Chondrocyte (in vitro differentiated cells): ENCODE results near the gene NUP85. TPM values are rescaled to one million over a fixed set of nuclear protein-coding genes. Genes with fewer than 3 reads are reported as not detected.

Source experiments
- DNase-seq: peaks from one replicate; pipeline ENCODE4 v3.0.0; 2021; ENCODE audit warnings: mixed read lengths, low spot score
- H3K27ac Mint-ChIP-seq: one replicate; pipeline ENCODE4 v1.8.0; 2021; ENCODE audit warnings: mild to moderate bottlenecking, moderate library complexity, mixed read lengths; ENCODE audit not compliant: unreplicated experiment
- H3K27me3 Mint-ChIP-seq: 2 replicates; pipeline ENCODE4 v1.8.0; 2021; ENCODE audit warnings: low read depth, mixed read lengths
- H3K36me3 Mint-ChIP-seq: 2 replicates; pipeline ENCODE4 v1.8.0; 2021; ENCODE audit warnings: low read depth, mixed read lengths
- H3K4me1 Mint-ChIP-seq: 2 replicates; pipeline ENCODE4 v1.8.0; 2021; ENCODE audit warnings: low read depth, mild to moderate bottlenecking, mixed read lengths
- H3K4me3 Mint-ChIP-seq: one replicate; pipeline ENCODE4 v1.8.0; 2021; ENCODE audit warnings: mild to moderate bottlenecking, moderate library complexity, mixed read lengths; ENCODE audit not compliant: unreplicated experiment
- H3K9me3 Mint-ChIP-seq: 2 replicates; pipeline ENCODE4 v1.8.0; 2021; ENCODE audit warnings: low read depth, mixed read lengths
- CTCF ChIP-seq: fragments of 200-600 bp; sonication (generic); IDR thresholded peaks from 2 replicates; pipeline ENCODE4 v1.5.0; 2021; ENCODE audit warnings: antibody characterized with exemption, mild to moderate bottlenecking, moderate library complexity
- total RNA-seq: library from RNA; stranded (reverse); gene quantifications from 3 replicates; pipeline ENCODE4 v1.2.1, GENCODE V29; 2021

Gene NUP85
- total RNA-seq, 1 donor from 2014 or later, result 41.3 TPM

GRCh38 chr17:75231741-75232464 lies 26.4 kb downstream of the NUP85 start:
- Mint-ChIP-seq H3K27ac (no peak overlapping the region), H3K36me3 (peaks cover 26% of the 10 kb centered on the region), H3K4me1 (no peaks in the 10 kb centered on the region), H3K27me3 (no peaks in the 10 kb centered on the region), H3K4me3 (no peak overlapping the region), H3K9me3 (no peaks in the 10 kb centered on the region)
- TF ChIP-seq CTCF, result no peak
- DNase-seq, result no peak

GRCh38 chr17:75232786-75233185 lies 27.3 kb downstream of the NUP85 start:
- no peaks in the 10 kb centered on the region for H3K4me1 Mint-ChIP-seq
- H3K27me3 Mint-ChIP-seq, result no peaks in the 10 kb centered on the region
- no peaks in the 10 kb centered on the region for H3K9me3 Mint-ChIP-seq
- H3K27ac Mint-ChIP-seq, result no peak overlapping the region
- no peak overlapping the region for H3K4me3 Mint-ChIP-seq
- H3K36me3 Mint-ChIP-seq, result peaks cover 26% of the 10 kb centered on the region
- TF ChIP-seq CTCF, result no peak
- DNase-seq, result no peak

- peaks cover 25% of the 10 kb centered on the region for H3K36me3 Mint-ChIP-seq
- no peak overlapping the region for H3K4me3 Mint-ChIP-seq
- peak overlapping the region; percentile 66 for H3K27ac Mint-ChIP-seq
- no peaks in the 10 kb centered on the region for H3K9me3 Mint-ChIP-seq
- no peaks in the 10 kb centered on the region for H3K27me3 Mint-ChIP-seq
- no peaks in the 10 kb centered on the region for H3K4me1 Mint-ChIP-seq
- no peak for DNase-seq
- TF ChIP-seq CTCF, result no peak
Observed at GRCh38 chr17:75237100-75238014, 31.9 kb downstream of the NUP85 start.

GRCh38 chr17:75238020-75238580 lies 32.6 kb downstream of the NUP85 start:
- Mint-ChIP-seq H3K4me3 (no peak overlapping the region), H3K27ac (no peak overlapping the region), H3K27me3 (no peaks in the 10 kb centered on the region), H3K4me1 (no peaks in the 10 kb centered on the region), H3K9me3 (no peaks in the 10 kb centered on the region), H3K36me3 (peaks cover 20% of the 10 kb centered on the region)
- no peak for TF ChIP-seq CTCF
- DNase-seq, result no peak

- no peak for DNase-seq
- Mint-ChIP-seq H3K4me3 (no peak overlapping the region), H3K27ac (no peak overlapping the region)
Observed at GRCh38 chr17:75238684-75239191, 33.3 kb downstream of the NUP85 start.

More at GRCh38 chr17:75238684-75239191, 33.3 kb downstream of the NUP85 start:
- Mint-ChIP-seq H3K4me1 (no peaks in the 10 kb centered on the region), H3K27me3 (no peaks in the 10 kb centered on the region), H3K36me3 (peaks cover 21% of the 10 kb centered on the region), H3K9me3 (no peaks in the 10 kb centered on the region)
- TF ChIP-seq CTCF, result peak; percentile 86
